Muscle of leg (tissue), 11 donors: Measurements from ENCODE around the gene DOK6. TPM values are rescaled to one million over a fixed set of nuclear protein-coding genes. Genes with fewer than 3 reads are reported as not detected.
"Not testable (repeated sequence)": the region's sequence is repeated elsewhere in the genome, so short reads cannot be mapped to it uniquely, and the experiment has no call there.

Source experiments
- DNase-seq: peaks from one replicate; pipeline ENCODE4 v3.0.0; 2013
- H3K27ac ChIP-seq: one replicate; pipeline ENCODE4 v1.5.1; 2013; ENCODE audit warnings: mild to moderate bottlenecking, low read length, control low read depth
- H3K27me3 ChIP-seq: one replicate; pipeline ENCODE4 v1.6.1; 2013; ENCODE audit warnings: low read length; ENCODE audit not compliant: control insufficient read depth, insufficient read depth
- H3K36me3 ChIP-seq: one replicate; pipeline ENCODE4 v1.6.1; 2013; ENCODE audit warnings: low read length; ENCODE audit not compliant: control insufficient read depth, insufficient read depth
- H3K4me1 ChIP-seq: one replicate; pipeline ENCODE4 v1.6.1; 2013; ENCODE audit warnings: low read length; ENCODE audit not compliant: control insufficient read depth, insufficient read depth
- H3K4me3 ChIP-seq: one replicate; pipeline ENCODE4 v1.5.1; 2013; ENCODE audit warnings: low read length, control low read depth
- H3K9me3 ChIP-seq: replicated peaks from 2 replicates; pipeline ENCODE4 v1.6.1; 2013; ENCODE audit warnings: low read depth, low read length; ENCODE audit not compliant: control insufficient read depth
- WGBS: methylation state at CpG from one replicate; pipeline ENCODE4 v1.1.5; 2013; ENCODE audit warnings: missing lambda C conversion rate; ENCODE audit not compliant: insufficient coverage; 5-methylcytosine and 5-hydroxymethylcytosine counted together
- polyA plus RNA-seq, 8 donors: library from polyadenylated mRNA; unstranded; fragments of 120-200 nt; gene quantifications; one replicate each; pipeline versions ENCODE4 v1.2.1 to v1.2.3, GENCODE V29; 2013; ENCODE audit warnings: inconsistent platforms in 1 of 8, low replicate concordance in 1 of 8; ENCODE audit not compliant: insufficient read length in 8 of 8, insufficient read depth in 1 of 8
- total RNA-seq: library from RNA; stranded (reverse); fragments of 120-200 nt; gene quantifications from one replicate; pipeline ENCODE4 v1.2.4, GENCODE V29; 2013

Gene DOK6
- total and polyA plus RNA-seq, 9 donors, result 2.3 to 4.9 (median 3.3) TPM

- Histone ChIP-seq H3K4me3 (no peak overlapping the region), H3K4me1 (peaks cover 5% of the 10 kb centered on the region), H3K36me3 (no peaks in the 10 kb centered on the region), H3K9me3 (no peaks in the 10 kb centered on the region), H3K27me3 (no peaks in the 10 kb centered on the region), H3K27ac (no peak overlapping the region)
- WGBS, result no CpG with 5 or more reads among the region's 4 CpGs
- DNase-seq, result no peak
Observed at GRCh38 chr18:69658103-69658502, 257.4 kb downstream of the DOK6 start.

GRCh38 chr18:69658685-69659084 is 258.0 kb downstream of the DOK6 start:
- Histone ChIP-seq H3K4me1 (peaks cover 5% of the 10 kb centered on the region), H3K36me3 (no peaks in the 10 kb centered on the region)
- 80% methylated on average over 1 of the region's 2 CpGs for WGBS

GRCh38 chr18:69659142-69659651 is 258.5 kb downstream of the DOK6 start:
- Histone ChIP-seq H3K27me3 (no peaks in the 10 kb centered on the region), H3K27ac (no peak overlapping the region), H3K4me3 (no peak overlapping the region), H3K9me3 (no peaks in the 10 kb centered on the region), H3K4me1 (peaks cover 5% of the 10 kb centered on the region), H3K36me3 (no peaks in the 10 kb centered on the region)
- peak; percentile 11 for DNase-seq
- WGBS, result 12% methylated on average over 6 of the region's 6 CpGs

More at GRCh38 chr18:69658685-69659084, 258.0 kb downstream of the DOK6 start:
- Histone ChIP-seq H3K27me3 (no peaks in the 10 kb centered on the region), H3K9me3 (no peaks in the 10 kb centered on the region), H3K27ac (no peak overlapping the region), H3K4me3 (no peak overlapping the region)
- no peak for DNase-seq

- not testable (repeated sequence) for H3K36me3 ChIP-seq, H3K27me3 ChIP-seq, H3K27ac ChIP-seq, H3K9me3 ChIP-seq, DNase-seq, H3K4me3 ChIP-seq, H3K4me1 ChIP-seq
- 60% methylated on average over 1 of the region's 5 CpGs for WGBS
Observed at GRCh38 chr18:69662090-69662489, 261.4 kb downstream of the DOK6 start.

- Histone ChIP-seq H3K9me3 (no peaks in the 10 kb centered on the region), H3K36me3 (no peaks in the 10 kb centered on the region), H3K27ac (no peak overlapping the region), H3K4me1 (peaks cover under 1% of the 10 kb centered on the region), H3K4me3 (no peak overlapping the region), H3K27me3 (no peaks in the 10 kb centered on the region)
- no peak for DNase-seq
- no CpG with 5 or more reads among the region's 3 CpGs for WGBS
Observed at GRCh38 chr18:69664399-69664798, 263.7 kb downstream of the DOK6 start.

GRCh38 chr18:69674292-69674877 is 273.7 kb downstream of the DOK6 start:
- Histone ChIP-seq H3K27me3 (no peaks in the 10 kb centered on the region), H3K36me3 (no peaks in the 10 kb centered on the region), H3K4me1 (no peaks in the 10 kb centered on the region), H3K4me3 (no peak overlapping the region), H3K27ac (no peak overlapping the region), H3K9me3 (no peaks in the 10 kb centered on the region)
- 70% methylated on average over 2 of the region's 2 CpGs for WGBS
- DNase-seq, result peak; percentile 14

- no CpG with 5 or more reads among the region's 2 CpGs for WGBS
- H3K36me3 ChIP-seq, result no peaks in the 10 kb centered on the region
- DNase-seq, result no peak
Observed at GRCh38 chr18:69674966-69675365, 274.3 kb downstream of the DOK6 start.

GRCh38 chr18:69677595-69677994 is 276.9 kb downstream of the DOK6 start:
- WGBS, result no CpG with 5 or more reads among the region's 6 CpGs
- no peak overlapping the region for H3K4me3 ChIP-seq
- no peaks in the 10 kb centered on the region for H3K27me3 ChIP-seq
- H3K4me1 ChIP-seq, result no peaks in the 10 kb centered on the region
- DNase-seq, result no peak
- H3K9me3 ChIP-seq, result no peaks in the 10 kb centered on the region
- no peaks in the 10 kb centered on the region for H3K36me3 ChIP-seq
- H3K27ac ChIP-seq, result no peak overlapping the region

More at GRCh38 chr18:69674966-69675365, 274.3 kb downstream of the DOK6 start:
- H3K4me1 ChIP-seq, result no peaks in the 10 kb centered on the region
- no peak overlapping the region for H3K4me3 ChIP-seq
- H3K27me3 ChIP-seq, result no peaks in the 10 kb centered on the region
- H3K9me3 ChIP-seq, result no peaks in the 10 kb centered on the region
- H3K27ac ChIP-seq, result no peak overlapping the region

- no peak overlapping the region for H3K4me3 ChIP-seq
- H3K27ac ChIP-seq, result no peak overlapping the region
- peak; percentile 11 for DNase-seq
- no peaks in the 10 kb centered on the region for H3K27me3 ChIP-seq
- H3K9me3 ChIP-seq, result no peaks in the 10 kb centered on the region
- H3K36me3 ChIP-seq, result no peaks in the 10 kb centered on the region
- no CpG with 5 or more reads among the region's 4 CpGs for WGBS
- H3K4me1 ChIP-seq, result no peaks in the 10 kb centered on the region
Observed at GRCh38 chr18:69680123-69680522, 279.4 kb downstream of the DOK6 start.

- DNase-seq, result no peak
- no peaks in the 10 kb centered on the region for H3K36me3 ChIP-seq
- H3K9me3 ChIP-seq, result no peaks in the 10 kb centered on the region
- no peaks in the 10 kb centered on the region for H3K4me1 ChIP-seq
- H3K4me3 ChIP-seq, result no peak overlapping the region
- H3K27ac ChIP-seq, result no peak overlapping the region
- WGBS, result no CpG with 5 or more reads among the region's 2 CpGs
- no peaks in the 10 kb centered on the region for H3K27me3 ChIP-seq
Observed at GRCh38 chr18:69683176-69683575, 282.5 kb downstream of the DOK6 start.

GRCh38 chr18:69684789-69685188 is 284.1 kb downstream of the DOK6 start:
- WGBS, result no CpG with 5 or more reads among the region's 2 CpGs
- no peak overlapping the region for H3K27ac ChIP-seq
- DNase-seq, result no peak

More at GRCh38 chr18:69684789-69685188, 284.1 kb downstream of the DOK6 start:
- no peak overlapping the region for H3K4me3 ChIP-seq
- no peaks in the 10 kb centered on the region for H3K36me3 ChIP-seq
- H3K27me3 ChIP-seq, result no peaks in the 10 kb centered on the region
- H3K4me1 ChIP-seq, result no peaks in the 10 kb centered on the region
- no peaks in the 10 kb centered on the region for H3K9me3 ChIP-seq
